CD4-positive, alpha-beta T cell treated with Interleukin-1 beta for 1 hour (primary cell): ENCODE results near the gene CPA1.
"Not testable (repeated sequence)": the region's sequence is repeated elsewhere in the genome, so short reads cannot be mapped to it uniquely, and the experiment has no call there.

ENCODE experiments used
- DNase-seq, 2 donors: peaks; one replicate each; pipeline ENCODE4 v3.0.0-alpha.2; 2020 to 2022

The CPA1 gene

DNA sequence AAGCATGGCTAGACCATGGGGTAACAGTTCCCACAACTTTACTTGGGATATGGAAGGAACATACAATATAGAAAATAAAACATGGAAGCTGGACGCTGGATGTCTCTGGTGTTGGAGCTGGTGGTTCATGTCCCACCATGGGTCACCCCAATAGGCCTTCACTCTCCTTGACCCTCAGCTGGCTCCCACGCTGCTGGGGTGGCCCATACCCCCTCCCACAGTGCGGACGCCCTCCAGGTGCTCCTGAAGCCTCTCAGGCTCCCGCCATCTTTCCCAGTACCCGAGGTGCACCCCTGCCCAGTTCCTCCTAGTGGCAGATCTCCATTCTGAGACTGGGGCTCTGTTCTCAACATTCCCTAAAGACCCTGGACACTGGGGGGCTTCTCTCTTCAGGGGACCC lies 5.8 kb upstream of the CPA1 start:
- no peak for DNase-seq

- not testable (repeated sequence) for DNase-seq
These were observed 3.8 kb upstream of the CPA1 start for GRCh38 chr7:130376461-130376860.

DNA sequence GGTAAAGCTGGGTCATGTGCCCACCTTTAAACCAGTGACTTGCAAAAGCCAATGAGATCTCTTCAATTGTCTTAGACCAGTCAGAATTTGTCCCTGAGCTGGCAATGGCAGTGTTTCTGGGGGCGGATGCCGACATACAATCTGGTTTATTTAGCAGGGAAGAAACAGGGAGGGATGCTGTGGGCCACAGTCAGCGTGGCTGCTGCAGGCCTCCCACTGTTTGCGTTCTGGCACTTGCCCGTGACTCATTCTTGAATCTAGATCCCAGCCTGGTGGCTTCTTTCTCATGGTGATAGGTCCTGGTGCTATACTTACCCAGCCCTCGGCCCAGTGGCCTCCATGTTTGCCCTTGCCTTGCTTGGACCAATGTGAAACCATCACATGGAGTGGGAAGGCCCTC lies 3.1 kb upstream of the CPA1 start:
- DNase-seq: no peak

GRCh38 chr7:130379019-130379418 lies 1.3 kb upstream of the CPA1 start:
- no peak for DNase-seq

- no peak for DNase-seq
These were observed 768 bp upstream of the CPA1 start for GRCh38 chr7:130379532-130379920.

- DNase-seq: no peak
These were observed 664 bp downstream of the CPA1 start for GRCh38 chr7:130380861-130381455.

DNA sequence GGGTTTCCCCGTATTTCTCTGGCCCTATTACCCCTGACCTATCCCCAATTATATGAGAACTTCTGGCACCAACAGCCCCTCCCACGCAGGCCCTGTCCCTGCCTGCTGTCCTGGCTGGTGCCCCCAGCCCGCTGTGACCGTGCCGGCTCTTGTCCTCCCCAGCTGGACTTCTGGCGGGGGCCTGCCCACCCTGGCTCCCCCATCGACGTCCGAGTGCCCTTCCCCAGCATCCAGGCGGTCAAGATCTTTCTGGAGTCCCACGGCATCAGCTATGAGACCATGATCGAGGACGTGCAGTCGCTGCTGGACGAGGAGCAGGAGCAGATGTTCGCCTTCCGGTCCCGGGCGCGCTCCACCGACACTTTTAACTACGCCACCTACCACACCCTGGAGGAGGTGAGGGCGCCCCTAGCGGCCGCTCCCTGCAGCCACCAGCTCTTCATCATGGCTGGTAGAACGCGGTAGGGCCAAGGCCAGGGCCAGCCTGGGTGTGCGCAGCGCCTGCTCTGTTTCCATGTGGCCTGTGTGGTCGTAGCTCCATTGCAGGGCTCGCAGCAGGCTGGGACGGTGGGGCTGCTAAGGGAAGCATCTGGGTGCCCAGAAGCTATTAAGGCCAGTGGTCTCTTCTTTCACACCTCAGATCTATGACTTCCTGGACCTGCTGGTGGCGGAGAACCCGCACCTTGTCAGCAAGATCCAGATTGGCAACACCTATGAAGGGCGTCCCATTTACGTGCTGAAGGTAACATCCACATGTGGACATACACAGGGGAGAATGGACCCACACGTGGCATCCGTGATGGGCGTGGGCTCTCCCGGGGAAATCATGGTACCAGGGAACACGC lies 1.4 kb downstream of the CPA1 start:
- DNase-seq: no peak

DNA sequence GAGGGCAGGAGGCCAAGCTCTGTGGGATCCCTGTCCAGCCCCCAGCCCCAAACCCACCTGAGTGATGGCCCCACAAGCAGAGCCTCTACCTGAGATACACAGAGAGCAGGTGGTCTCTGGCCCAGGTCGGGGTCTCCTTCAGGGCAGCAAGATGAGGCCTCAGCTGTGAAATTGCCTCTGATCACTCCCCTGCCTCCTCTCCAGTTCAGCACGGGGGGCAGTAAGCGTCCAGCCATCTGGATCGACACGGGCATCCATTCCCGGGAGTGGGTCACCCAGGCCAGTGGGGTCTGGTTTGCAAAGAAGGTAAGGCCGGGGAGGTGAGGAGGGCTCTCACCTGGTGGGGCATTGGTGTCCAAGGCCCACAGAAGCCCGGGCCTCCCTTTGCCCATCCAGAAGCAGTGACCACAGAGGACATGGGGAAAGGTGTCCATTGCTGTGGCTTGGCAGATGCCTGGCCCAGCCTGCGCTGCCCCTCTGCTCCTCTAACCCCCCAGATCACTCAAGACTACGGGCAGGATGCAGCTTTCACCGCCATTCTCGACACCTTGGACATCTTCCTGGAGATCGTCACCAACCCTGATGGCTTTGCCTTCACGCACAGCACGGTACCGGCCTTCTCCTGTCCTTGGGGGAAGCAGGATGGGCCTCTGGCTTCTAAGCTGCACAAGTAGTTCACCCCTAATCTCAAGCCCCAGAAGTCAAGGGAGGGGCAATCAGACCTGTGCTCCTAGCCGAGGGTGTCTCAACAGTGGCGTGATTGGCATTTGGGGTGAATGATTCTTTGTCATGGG lies 3.1 kb downstream of the CPA1 start:
- DNase-seq: no peak

DNA sequence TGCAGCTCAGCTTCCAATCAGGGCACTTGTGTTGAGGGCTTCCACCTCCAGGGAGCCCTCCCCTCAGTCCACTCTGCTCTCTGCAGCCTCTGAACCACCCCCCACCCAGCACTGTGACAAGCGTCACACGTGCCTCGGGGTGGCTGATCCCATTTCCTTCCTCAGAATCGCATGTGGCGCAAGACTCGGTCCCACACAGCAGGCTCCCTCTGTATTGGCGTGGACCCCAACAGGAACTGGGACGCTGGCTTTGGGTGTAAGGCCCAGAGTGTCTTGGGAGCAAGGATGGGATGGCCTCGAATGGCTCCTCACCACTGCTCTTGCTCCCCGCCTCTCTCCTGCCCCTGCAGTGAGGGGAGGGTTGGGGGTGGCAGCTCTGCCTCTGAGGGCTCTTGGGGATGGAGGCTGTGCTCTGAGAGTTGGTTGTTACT lies 4.1 kb downstream of the CPA1 start:
- DNase-seq: no peak

GRCh38 chr7:130384841-130385599 lies 4.7 kb downstream of the CPA1 start:
- no peak for DNase-seq

GRCh38 chr7:130385600-130386066 lies 5.3 kb downstream of the CPA1 start:
- no peak for DNase-seq

GRCh38 chr7:130386876-130387275 lies 6.6 kb downstream of the CPA1 start:
- DNase-seq: no peak

DNA sequence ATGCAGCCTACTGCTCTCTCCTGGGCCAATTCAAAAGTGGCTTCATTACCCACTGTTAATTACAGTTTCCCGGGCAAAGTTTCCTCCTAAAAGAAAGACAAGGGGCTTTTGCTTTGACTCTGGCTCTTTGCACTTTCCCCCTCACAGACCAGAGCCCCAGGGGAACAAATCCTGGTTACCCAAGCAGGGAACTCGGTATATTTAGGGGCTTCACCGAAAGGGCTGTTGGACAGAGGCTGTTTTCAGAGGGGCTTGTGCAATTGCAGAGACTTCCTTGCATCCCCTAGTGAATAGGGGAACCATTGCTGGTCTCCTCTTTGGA lies 7.0 kb downstream of the CPA1 start:
- no peak for DNase-seq

GRCh38 chr7:130387628-130388403 lies 7.5 kb downstream of the CPA1 start:
- no peak for DNase-seq

DNA sequence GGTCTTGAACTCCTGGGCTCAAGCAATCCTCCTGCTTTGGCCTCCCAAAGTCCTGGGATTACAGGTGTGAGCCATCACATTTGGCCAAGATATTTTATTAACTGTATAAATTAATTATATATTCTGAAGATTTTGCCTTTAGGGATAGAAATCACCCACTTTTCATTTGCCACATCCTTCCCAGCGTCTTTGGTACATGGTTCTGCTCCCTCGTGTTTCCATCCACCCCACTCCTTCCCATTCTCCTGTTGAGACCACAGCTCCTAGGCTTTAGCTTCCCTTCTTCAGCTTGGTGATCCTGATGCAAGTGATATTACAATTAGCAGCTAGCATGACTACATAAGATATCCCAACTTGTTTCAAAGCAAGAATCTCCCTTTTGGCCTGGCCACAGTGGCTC lies 8.4 kb downstream of the CPA1 start:
- DNase-seq: no peak

- no peak for DNase-seq
These were observed 10.2 kb downstream of the CPA1 start for GRCh38 chr7:130390486-130390885.

GRCh38 chr7:130393101-130393561 lies 12.8 kb downstream of the CPA1 start:
- DNase-seq: no peak

GRCh38 chr7:130393841-130394411 lies 13.6 kb downstream of the CPA1 start:
- no peak for DNase-seq

GRCh38 chr7:130394421-130395195 lies 14.3 kb downstream of the CPA1 start:
- DNase-seq: peak; percentile 18 to 41

DNA sequence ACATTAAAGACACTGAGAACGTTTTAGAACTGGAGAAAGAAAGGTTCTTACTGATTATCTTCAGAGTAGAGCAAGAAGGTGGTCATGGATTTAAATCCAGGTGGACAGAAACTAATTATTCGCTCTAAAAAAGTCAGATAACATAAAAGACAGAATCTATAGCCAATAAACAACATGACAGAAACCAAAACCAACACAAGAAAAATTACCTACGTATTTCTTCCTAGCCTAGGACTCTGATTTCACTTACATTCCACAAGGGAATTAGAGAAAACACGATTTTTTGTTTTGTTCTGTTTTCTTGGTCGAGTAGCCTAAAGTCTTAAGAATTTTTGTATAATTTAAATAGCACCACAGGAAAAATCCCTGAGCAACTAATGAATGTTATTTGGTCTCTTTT lies 15.1 kb downstream of the CPA1 start:
- no peak for DNase-seq

DNA sequence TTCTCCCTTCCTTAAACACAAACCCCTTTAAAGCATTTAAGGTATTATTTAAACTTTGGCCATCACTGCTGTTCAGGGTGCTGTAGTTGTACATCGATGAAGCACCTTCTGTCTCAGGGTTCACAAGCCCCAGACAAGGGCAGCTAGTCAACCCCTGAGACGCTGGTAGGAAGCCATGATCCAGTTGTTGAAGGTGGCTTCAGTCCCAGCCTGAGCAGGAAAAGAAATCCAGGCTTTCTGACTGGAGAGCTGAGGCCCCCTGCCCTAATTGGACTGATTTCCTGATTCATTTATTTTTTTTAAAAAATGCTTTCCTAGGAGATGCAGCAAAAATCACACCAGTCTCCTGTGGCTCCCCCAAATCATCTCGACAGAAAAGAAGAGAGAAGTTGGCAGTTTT lies 15.8 kb downstream of the CPA1 start:
- DNase-seq: no peak
